Stomach smooth muscle (tissue), 2 donors: Measurements from ENCODE around the gene CSF2.

Source experiments
- H3K27ac ChIP-seq: one replicate; pipeline ENCODE4 v1.7.0; 2013; ENCODE audit warnings: mild to moderate bottlenecking, low read length, inconsistent platforms
- H3K27me3 ChIP-seq, 2 donors: one replicate each; pipeline ENCODE4 v1.7.0; 2013; ENCODE audit warnings: low read length in 2 of 2; ENCODE audit not compliant: insufficient read depth in 2 of 2, control insufficient read depth in 1 of 2
- H3K36me3 ChIP-seq, 2 donors: one replicate each; pipeline ENCODE4 v1.7.0; 2013; ENCODE audit warnings: low read length in 2 of 2; ENCODE audit not compliant: control insufficient read depth in 2 of 2, insufficient read depth in 2 of 2
- H3K4me1 ChIP-seq: one replicate; pipeline ENCODE4 v1.7.0; 2013; ENCODE audit warnings: low read length; ENCODE audit not compliant: control insufficient read depth, insufficient read depth
- H3K4me3 ChIP-seq, 2 donors: one replicate each; pipeline ENCODE4 v1.7.0; 2013; ENCODE audit warnings: low read length in 2 of 2
- H3K9ac ChIP-seq, 2 donors: one replicate each; pipeline ENCODE4 v1.7.0; 2013; ENCODE audit warnings: low read length in 2 of 2, mild to moderate bottlenecking in 1 of 2
- H3K9me3 ChIP-seq, 2 donors: one replicate each; pipeline ENCODE4 v1.7.0; 2013; ENCODE audit warnings: low read length in 2 of 2; ENCODE audit not compliant: control insufficient read depth in 2 of 2
- donor health status: healthy.
- donor health status: Pancreatic carcinoma.

Gene CSF2

DNA sequence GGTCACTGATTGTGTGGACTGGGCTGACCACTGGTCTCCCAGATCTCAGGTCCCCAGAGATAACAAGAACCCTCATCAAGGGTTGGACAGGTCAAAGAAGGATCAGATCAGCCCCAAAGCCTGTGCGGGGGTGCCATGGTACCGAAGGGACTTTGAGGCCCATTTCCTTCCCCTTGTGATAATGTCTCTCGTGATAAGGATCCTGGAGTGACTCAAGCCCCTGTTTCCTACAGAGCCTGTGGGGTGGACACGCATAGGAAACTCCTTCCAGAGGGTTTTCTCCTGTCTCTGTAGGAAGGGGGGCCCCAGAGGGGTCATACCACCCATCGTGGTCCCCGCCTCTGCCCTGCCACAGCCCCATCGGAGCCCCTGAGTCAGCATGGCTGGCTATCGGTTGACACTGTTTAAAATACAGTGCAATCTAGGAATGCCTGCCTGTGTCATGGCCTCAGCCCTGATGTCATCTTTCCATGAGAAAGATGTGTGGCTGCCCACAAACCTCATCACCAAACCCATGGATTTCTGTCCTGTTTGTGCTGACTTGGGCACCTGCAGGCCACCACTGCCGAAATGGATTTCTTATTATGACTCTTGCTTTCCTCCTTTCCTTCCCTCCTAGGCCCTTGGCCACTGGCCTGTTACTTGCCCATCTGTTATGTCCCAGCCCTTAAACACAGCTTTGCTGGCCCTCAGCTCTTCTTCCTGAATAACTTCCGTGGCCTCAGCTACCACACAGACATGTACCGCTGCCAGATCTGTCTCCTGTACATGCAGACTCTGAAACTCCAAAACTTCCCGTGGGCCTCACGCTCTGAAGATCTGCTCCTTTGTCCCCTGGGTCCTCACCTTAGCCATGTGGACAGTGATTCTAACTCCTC is 2.9 kb upstream of the CSF2 start:
- Histone ChIP-seq H3K36me3 (no peaks in the 10 kb centered on the region), H3K27ac (no peak overlapping the region), H3K9me3 (no peaks in the 10 kb centered on the region), H3K4me3 (no peak overlapping the region), H3K9ac (no peak overlapping the region), H3K4me1 (no peaks in the 10 kb centered on the region), H3K27me3 (no peaks in the 10 kb centered on the region)

GRCh38 chr5:132071338-132071707 is 2.3 kb upstream of the CSF2 start:
- no peak overlapping the region for H3K9ac ChIP-seq
- H3K4me3 ChIP-seq = no peak overlapping the region
- H3K4me1 ChIP-seq = no peaks in the 10 kb centered on the region
- H3K36me3 ChIP-seq = no peaks in the 10 kb centered on the region
- H3K9me3 ChIP-seq = no peaks in the 10 kb centered on the region
- no peaks in the 10 kb centered on the region for H3K27me3 ChIP-seq
- no peak overlapping the region for H3K27ac ChIP-seq

GRCh38 chr5:132072070-132072469 is 1.5 kb upstream of the CSF2 start:
- H3K9me3 ChIP-seq = no peaks in the 10 kb centered on the region
- no peaks in the 10 kb centered on the region for H3K36me3 ChIP-seq
- H3K27me3 ChIP-seq = no peaks in the 10 kb centered on the region
- H3K4me3 ChIP-seq = no peak overlapping the region
- H3K27ac ChIP-seq = no peak overlapping the region
- no peak overlapping the region for H3K9ac ChIP-seq
- H3K4me1 ChIP-seq = no peaks in the 10 kb centered on the region

GRCh38 chr5:132072528-132072927 is 1.1 kb upstream of the CSF2 start:
- no peak overlapping the region for H3K27ac ChIP-seq
- no peaks in the 10 kb centered on the region for H3K9me3 ChIP-seq
- H3K4me1 ChIP-seq = no peaks in the 10 kb centered on the region
- H3K27me3 ChIP-seq = no peaks in the 10 kb centered on the region
- H3K36me3 ChIP-seq = no peaks in the 10 kb centered on the region
- no peak overlapping the region for H3K9ac ChIP-seq
- H3K4me3 ChIP-seq = no peak overlapping the region

DNA sequence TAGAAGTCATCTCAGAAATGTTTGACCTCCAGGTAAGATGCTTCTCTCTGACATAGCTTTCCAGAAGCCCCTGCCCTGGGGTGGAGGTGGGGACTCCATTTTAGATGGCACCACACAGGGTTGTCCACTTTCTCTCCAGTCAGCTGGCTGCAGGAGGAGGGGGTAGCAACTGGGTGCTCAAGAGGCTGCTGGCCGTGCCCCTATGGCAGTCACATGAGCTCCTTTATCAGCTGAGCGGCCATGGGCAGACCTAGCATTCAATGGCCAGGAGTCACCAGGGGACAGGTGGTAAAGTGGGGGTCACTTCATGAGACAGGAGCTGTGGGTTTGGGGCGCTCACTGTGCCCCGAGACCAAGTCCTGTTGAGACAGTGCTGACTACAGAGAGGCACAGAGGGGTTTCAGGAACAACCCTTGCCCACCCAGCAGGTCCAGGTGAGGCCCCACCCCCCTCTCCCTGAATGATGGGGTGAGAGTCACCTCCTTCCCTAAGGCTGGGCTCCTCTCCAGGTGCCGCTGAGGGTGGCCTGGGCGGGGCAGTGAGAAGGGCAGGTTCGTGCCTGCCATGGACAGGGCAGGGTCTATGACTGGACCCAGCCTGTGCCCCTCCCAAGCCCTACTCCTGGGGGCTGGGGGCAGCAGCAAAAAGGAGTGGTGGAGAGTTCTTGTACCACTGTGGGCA is 642 bp downstream of the CSF2 start:
- no peaks in the 10 kb centered on the region for H3K36me3 ChIP-seq
- no peaks in the 10 kb centered on the region for H3K4me1 ChIP-seq
- no peak overlapping the region for H3K4me3 ChIP-seq
- no peak overlapping the region for H3K9ac ChIP-seq
- no peaks in the 10 kb centered on the region for H3K9me3 ChIP-seq
- no peaks in the 10 kb centered on the region for H3K27me3 ChIP-seq
- no peak overlapping the region for H3K27ac ChIP-seq

GRCh38 chr5:132074772-132075718 is 1.5 kb downstream of the CSF2 start:
- H3K9ac ChIP-seq = no peak overlapping the region
- no peak overlapping the region for H3K4me3 ChIP-seq

GRCh38 chr5:132075719-132076077 is 2.1 kb downstream of the CSF2 start:
- Histone ChIP-seq H3K4me1 (no peaks in the 10 kb centered on the region), H3K27me3 (no peaks in the 10 kb centered on the region), H3K27ac (no peak overlapping the region), H3K9ac (no peak overlapping the region), H3K9me3 (no peaks in the 10 kb centered on the region), H3K36me3 (no peaks in the 10 kb centered on the region), H3K4me3 (no peak overlapping the region)

More at GRCh38 chr5:132074772-132075718, 1.5 kb downstream of the CSF2 start:
- H3K36me3 ChIP-seq = no peaks in the 10 kb centered on the region
- H3K27me3 ChIP-seq = no peaks in the 10 kb centered on the region
- no peaks in the 10 kb centered on the region for H3K9me3 ChIP-seq
- H3K27ac ChIP-seq = no peak overlapping the region
- H3K4me1 ChIP-seq = no peaks in the 10 kb centered on the region

- Histone ChIP-seq H3K27me3 (no peaks in the 10 kb centered on the region), H3K9me3 (no peaks in the 10 kb centered on the region), H3K27ac (no peak overlapping the region), H3K9ac (no peak overlapping the region), H3K4me3 (no peak overlapping the region), H3K4me1 (no peaks in the 10 kb centered on the region), H3K36me3 (no peaks in the 10 kb centered on the region)
These were observed 2.7 kb downstream of the CSF2 start for GRCh38 chr5:132076202-132076830.

DNA sequence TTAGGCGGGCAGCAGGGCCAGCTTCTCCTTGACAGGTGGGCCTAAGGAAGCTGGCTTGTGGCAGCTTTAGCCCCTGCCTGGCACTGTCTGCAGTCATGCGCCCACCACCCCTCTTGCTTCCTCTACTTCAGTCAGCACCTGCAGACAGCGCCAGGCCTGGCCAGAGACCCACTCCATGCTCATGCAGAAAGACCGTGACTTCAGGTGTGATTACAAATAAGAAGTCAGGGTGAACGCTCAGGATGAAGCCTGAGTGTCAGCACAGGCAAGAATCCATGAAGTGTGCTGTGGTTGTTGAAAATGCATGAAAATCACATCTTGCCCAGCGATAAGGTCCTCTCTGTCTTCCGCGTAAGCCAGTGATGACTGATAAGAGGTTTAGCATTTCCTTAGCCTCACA is 3.4 kb downstream of the CSF2 start:
- no peaks in the 10 kb centered on the region for H3K36me3 ChIP-seq
- H3K4me1 ChIP-seq = no peaks in the 10 kb centered on the region
- no peak overlapping the region for H3K4me3 ChIP-seq
- no peaks in the 10 kb centered on the region for H3K27me3 ChIP-seq
- H3K27ac ChIP-seq = no peak overlapping the region
- H3K9me3 ChIP-seq = no peaks in the 10 kb centered on the region
- no peak overlapping the region for H3K9ac ChIP-seq

- H3K4me3 ChIP-seq = no peak overlapping the region
- no peaks in the 10 kb centered on the region for H3K9me3 ChIP-seq
- H3K36me3 ChIP-seq = no peaks in the 10 kb centered on the region
- H3K4me1 ChIP-seq = no peaks in the 10 kb centered on the region
- H3K9ac ChIP-seq = no peak overlapping the region
- H3K27me3 ChIP-seq = no peaks in the 10 kb centered on the region
- H3K27ac ChIP-seq = no peak overlapping the region
These were observed 5.5 kb downstream of the CSF2 start for GRCh38 chr5:132079081-132079480.
